ENCODE results near the gene ST8SIA2. TPM values are rescaled to one million over a fixed set of nuclear protein-coding genes. Genes with fewer than 3 reads are reported as not detected.

ST8SIA2 gene
- total RNA-seq, 1 donor = 0.36 TPM

GRCh38 chr15:92452143-92452542 is 58.5 kb downstream of the ST8SIA2 start:
- Histone ChIP-seq H3K4me2 (ENCODE audit: insufficient read depth, low read length) (no peak overlapping the region), H3K36me3 (ENCODE audit: insufficient read depth, low read length) (no peaks in the 10 kb centered on the region), H2AFZ (ENCODE audit: low read length) (no peak overlapping the region), H3K27me3 (ENCODE audit: insufficient read depth, low read length) (no peaks in the 10 kb centered on the region), H3K4me1 (ENCODE audit: insufficient read depth, low read length) (peaks cover 8% of the 10 kb centered on the region), H3K27ac (ENCODE audit: low read depth, low read length) (no peak overlapping the region), H3K4me3 (ENCODE audit: insufficient read depth, low read length) (no peak overlapping the region), H3K9me3 (ENCODE audit: low read depth, low read length) (no peaks in the 10 kb centered on the region), H4K20me1 (ENCODE audit: insufficient read depth, low read length) (no peaks in the 10 kb centered on the region), H3K79me2 (ENCODE audit: insufficient read depth, low read length) (no peaks in the 10 kb centered on the region)
- no peak for DNase-seq (ENCODE audit: insufficient read length, low spot score, missing footprints)
- TF ChIP-seq CTCF (IDR thresholded peaks at IDR 0.05; ENCODE audit: extremely low read depth, low read depth, low read length) = no peak

- Histone ChIP-seq H2AFZ (ENCODE audit: low read length) (no peak overlapping the region), H3K79me2 (ENCODE audit: insufficient read depth, low read length) (no peaks in the 10 kb centered on the region), H3K27ac (ENCODE audit: low read depth, low read length) (no peak overlapping the region), H3K4me2 (ENCODE audit: insufficient read depth, low read length) (no peak overlapping the region), H3K36me3 (ENCODE audit: insufficient read depth, low read length) (no peaks in the 10 kb centered on the region), H3K4me1 (ENCODE audit: insufficient read depth, low read length) (peaks cover 8% of the 10 kb centered on the region), H3K9me3 (ENCODE audit: low read depth, low read length) (no peaks in the 10 kb centered on the region), H3K4me3 (ENCODE audit: insufficient read depth, low read length) (no peak overlapping the region), H4K20me1 (ENCODE audit: insufficient read depth, low read length) (no peaks in the 10 kb centered on the region), H3K27me3 (ENCODE audit: insufficient read depth, low read length) (no peaks in the 10 kb centered on the region)
- no peak for TF ChIP-seq CTCF (IDR thresholded peaks at IDR 0.05; ENCODE audit: extremely low read depth, low read depth, low read length)
- no peak for DNase-seq (ENCODE audit: insufficient read length, low spot score, missing footprints)
Measured at GRCh38 chr15:92453607-92454006, 59.9 kb downstream of the ST8SIA2 start.

- Histone ChIP-seq H3K27ac (ENCODE audit: low read depth, low read length) (no peak overlapping the region), H3K27me3 (ENCODE audit: insufficient read depth, low read length) (no peaks in the 10 kb centered on the region), H2AFZ (ENCODE audit: low read length) (no peak overlapping the region), H3K4me1 (ENCODE audit: insufficient read depth, low read length) (peaks cover 8% of the 10 kb centered on the region), H3K9me3 (ENCODE audit: low read depth, low read length) (no peaks in the 10 kb centered on the region), H3K79me2 (ENCODE audit: insufficient read depth, low read length) (no peaks in the 10 kb centered on the region), H3K4me3 (ENCODE audit: insufficient read depth, low read length) (no peak overlapping the region), H3K4me2 (ENCODE audit: insufficient read depth, low read length) (no peak overlapping the region), H3K36me3 (ENCODE audit: insufficient read depth, low read length) (no peaks in the 10 kb centered on the region), H4K20me1 (ENCODE audit: insufficient read depth, low read length) (no peaks in the 10 kb centered on the region)
- no peak for TF ChIP-seq CTCF (IDR thresholded peaks at IDR 0.05; ENCODE audit: extremely low read depth, low read depth, low read length)
- DNase-seq (ENCODE audit: insufficient read length, low spot score, missing footprints) = no peak
Measured at GRCh38 chr15:92454555-92455105, 60.9 kb downstream of the ST8SIA2 start.

- H3K4me2 ChIP-seq (ENCODE audit: insufficient read depth, low read length) = no peak overlapping the region
- TF ChIP-seq CTCF (IDR thresholded peaks at IDR 0.05; ENCODE audit: extremely low read depth, low read depth, low read length) = no peak
- H3K4me3 ChIP-seq (ENCODE audit: insufficient read depth, low read length) = no peak overlapping the region
- H4K20me1 ChIP-seq (ENCODE audit: insufficient read depth, low read length) = no peaks in the 10 kb centered on the region
- H3K36me3 ChIP-seq (ENCODE audit: insufficient read depth, low read length) = no peaks in the 10 kb centered on the region
- no peak for DNase-seq (ENCODE audit: insufficient read length, low spot score, missing footprints)
- no peaks in the 10 kb centered on the region for H3K79me2 ChIP-seq (ENCODE audit: insufficient read depth, low read length)
- H3K4me1 ChIP-seq (ENCODE audit: insufficient read depth, low read length) = peaks cover 8% of the 10 kb centered on the region
- no peaks in the 10 kb centered on the region for H3K27me3 ChIP-seq (ENCODE audit: insufficient read depth, low read length)
- no peak overlapping the region for H3K27ac ChIP-seq (ENCODE audit: low read depth, low read length)
- H2AFZ ChIP-seq (ENCODE audit: low read length) = no peak overlapping the region
- H3K9me3 ChIP-seq (ENCODE audit: low read depth, low read length) = no peaks in the 10 kb centered on the region
Measured at GRCh38 chr15:92455271-92455670, 61.6 kb downstream of the ST8SIA2 start.
